Ectodermal cell (in vitro differentiated cells): ENCODE results near the gene LIPA.

Experiments
- H3K27ac ChIP-seq: 2 replicates; pipeline ENCODE4 v1.7.0; 2013; ENCODE audit warnings: mild to moderate bottlenecking, low read depth, low read length; ENCODE audit not compliant: insufficient read depth, poor library complexity, severe bottlenecking
- H3K27me3 ChIP-seq: 2 replicates; pipeline ENCODE4 v1.7.0; 2013; ENCODE audit warnings: mild to moderate bottlenecking, low read length; ENCODE audit not compliant: insufficient read depth, control insufficient read depth, poor library complexity, severe bottlenecking
- H3K36me3 ChIP-seq: one replicate; pipeline ENCODE4 v1.7.0; 2013; ENCODE audit warnings: low read length; ENCODE audit not compliant: control insufficient read depth, insufficient read depth
- H3K4me1 ChIP-seq: one replicate; pipeline ENCODE4 v1.7.0; 2013; ENCODE audit warnings: low read length; ENCODE audit not compliant: control insufficient read depth, insufficient read depth
- H3K4me3 ChIP-seq: 2 replicates; pipeline ENCODE4 v1.7.0; 2013; ENCODE audit warnings: low read depth, low read length, control low read depth; ENCODE audit not compliant: insufficient read depth
- H3K9me3 ChIP-seq: 2 replicates; pipeline ENCODE4 v1.7.0; 2013; ENCODE audit warnings: mild to moderate bottlenecking, low read length, moderate library complexity; ENCODE audit not compliant: control insufficient read depth
- WGBS, 2 experiments: methylation state at CpG; one replicate each; pipeline ENCODE4 v1.1.7; 2013; ENCODE audit warnings: missing lambda C conversion rate in 2 of 2; 5-methylcytosine and 5-hydroxymethylcytosine counted together

The LIPA gene

DNA sequence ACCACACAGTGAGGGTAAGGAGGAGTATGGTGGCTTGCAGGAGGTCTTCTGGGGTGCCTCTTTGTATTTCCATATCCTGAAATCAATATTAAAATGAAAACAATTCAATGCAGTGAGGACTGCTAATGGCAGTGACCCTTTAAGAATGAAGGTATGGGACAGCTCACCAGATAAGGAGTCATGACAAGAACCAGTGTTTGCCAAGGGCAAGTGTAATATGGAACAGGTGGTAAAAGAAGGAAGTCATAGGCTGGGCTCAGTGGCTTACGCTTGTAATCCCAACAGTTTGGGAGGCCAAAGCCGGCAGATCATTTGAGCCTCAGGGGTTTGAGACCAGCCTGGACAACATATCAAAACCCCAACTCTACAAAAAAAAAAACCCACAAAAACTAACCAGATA, 20.0 kb upstream of the LIPA start:
- H3K4me1 ChIP-seq = no peaks in the 10 kb centered on the region
- WGBS, 2 experiments = 90 to 92% methylated on average over 2 of the region's 2 CpGs
- H3K27me3 ChIP-seq = no peaks in the 10 kb centered on the region
- no peak overlapping the region for H3K4me3 ChIP-seq
- no peaks in the 10 kb centered on the region for H3K36me3 ChIP-seq
- no peaks in the 10 kb centered on the region for H3K9me3 ChIP-seq
- H3K27ac ChIP-seq = no peak overlapping the region

- Histone ChIP-seq H3K9me3 (no peaks in the 10 kb centered on the region), H3K27me3 (no peaks in the 10 kb centered on the region), H3K27ac (no peak overlapping the region), H3K4me3 (no peak overlapping the region), H3K4me1 (no peaks in the 10 kb centered on the region), H3K36me3 (no peaks in the 10 kb centered on the region)
Observed at GRCh38 chr10:89270153-89270483, 18.5 kb upstream of the LIPA start.

GRCh38 chr10:89269433-89270152, 18.0 kb upstream of the LIPA start:
- WGBS, 2 experiments = 100% methylated on average over 1 of the region's 3 CpGs; no CpG with 5 or more reads in 1 of the 2 experiments
- Histone ChIP-seq H3K27me3 (no peaks in the 10 kb centered on the region), H3K4me1 (no peaks in the 10 kb centered on the region), H3K4me3 (no peak overlapping the region), H3K9me3 (no peaks in the 10 kb centered on the region), H3K27ac (no peak overlapping the region), H3K36me3 (no peaks in the 10 kb centered on the region)

DNA sequence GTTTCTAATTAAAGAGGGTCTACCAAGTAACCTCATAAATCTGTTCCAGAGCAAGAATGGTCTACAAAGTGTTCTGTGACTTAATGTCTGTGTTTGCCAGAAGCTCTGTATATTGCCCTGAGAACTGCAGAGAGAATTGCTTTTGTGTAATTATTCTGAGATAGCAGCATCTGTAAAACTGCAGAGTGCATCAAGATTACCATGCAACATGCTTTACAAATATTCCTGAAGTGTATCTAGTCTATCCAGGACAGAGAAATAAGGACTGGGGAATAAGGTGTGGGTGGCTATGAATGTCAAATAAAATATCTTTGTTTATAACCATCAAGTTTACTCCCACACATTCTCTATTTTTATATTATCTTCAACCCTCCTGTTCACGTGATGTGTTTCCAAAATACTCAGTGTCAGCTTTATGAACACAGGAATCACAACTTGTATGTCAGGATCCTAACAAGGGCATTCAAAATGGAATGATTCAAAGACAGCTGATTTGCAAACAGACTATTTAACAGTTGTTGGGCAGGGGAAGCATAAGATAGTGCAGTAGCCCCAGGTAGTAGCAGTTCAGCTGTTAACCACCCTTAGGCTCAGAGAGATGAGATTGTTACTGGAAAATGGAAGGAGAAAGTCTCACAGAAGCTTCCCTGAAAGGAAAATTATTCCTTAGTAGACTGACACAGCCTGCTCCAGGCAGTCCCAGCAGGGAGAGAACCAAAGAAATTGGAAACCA, 15.3 kb upstream of the LIPA start:
- Histone ChIP-seq H3K4me1 (no peaks in the 10 kb centered on the region), H3K27ac (no peak overlapping the region), H3K27me3 (no peaks in the 10 kb centered on the region), H3K4me3 (no peak overlapping the region), H3K36me3 (no peaks in the 10 kb centered on the region), H3K9me3 (no peaks in the 10 kb centered on the region)
- 86 to 92% methylated on average over 1 of the region's 1 CpG for WGBS, 2 experiments

- Histone ChIP-seq H3K27ac (no peak overlapping the region), H3K9me3 (no peaks in the 10 kb centered on the region), H3K4me3 (no peak overlapping the region), H3K36me3 (no peaks in the 10 kb centered on the region), H3K4me1 (no peaks in the 10 kb centered on the region), H3K27me3 (no peaks in the 10 kb centered on the region)
- WGBS, 2 experiments = 95% methylated on average over 1 of the region's 1 CpG
Observed at GRCh38 chr10:89263531-89263930, 12.0 kb upstream of the LIPA start.

- Histone ChIP-seq H3K9me3 (no peaks in the 10 kb centered on the region), H3K4me3 (no peak overlapping the region), H3K36me3 (no peaks in the 10 kb centered on the region), H3K4me1 (no peaks in the 10 kb centered on the region), H3K27me3 (no peaks in the 10 kb centered on the region), H3K27ac (no peak overlapping the region)
- WGBS, 2 experiments = 91 to 95% methylated on average over 1 of the region's 1 CpG
Observed at GRCh38 chr10:89263091-89263490, 11.5 kb upstream of the LIPA start.

GRCh38 chr10:89262086-89263051, 10.8 kb upstream of the LIPA start:
- no peaks in the 10 kb centered on the region for H3K36me3 ChIP-seq
- no peaks in the 10 kb centered on the region for H3K9me3 ChIP-seq
- 94 to 96% methylated on average over 4 to 5 of the region's 5 CpGs for WGBS, 2 experiments
- H3K27ac ChIP-seq = peak overlapping the region; percentile 12
- no peaks in the 10 kb centered on the region for H3K27me3 ChIP-seq
- H3K4me1 ChIP-seq = no peaks in the 10 kb centered on the region
- no peak overlapping the region for H3K4me3 ChIP-seq

- WGBS, 2 experiments = no CpG with 5 or more reads among the region's 1 CpG
- no peaks in the 10 kb centered on the region for H3K36me3 ChIP-seq
- H3K4me3 ChIP-seq = no peak overlapping the region
- no peaks in the 10 kb centered on the region for H3K9me3 ChIP-seq
- no peaks in the 10 kb centered on the region for H3K4me1 ChIP-seq
- H3K27me3 ChIP-seq = no peaks in the 10 kb centered on the region
- no peak overlapping the region for H3K27ac ChIP-seq
Observed at GRCh38 chr10:89258881-89259280, 7.3 kb upstream of the LIPA start.

GRCh38 chr10:89257581-89257980, 6.0 kb upstream of the LIPA start:
- no peaks in the 10 kb centered on the region for H3K27me3 ChIP-seq
- H3K4me3 ChIP-seq = no peak overlapping the region
- H3K27ac ChIP-seq = no peak overlapping the region
- no peaks in the 10 kb centered on the region for H3K4me1 ChIP-seq
- H3K36me3 ChIP-seq = no peaks in the 10 kb centered on the region
- no peaks in the 10 kb centered on the region for H3K9me3 ChIP-seq
- 60 to 83% methylated on average over 2 of the region's 2 CpGs for WGBS, 2 experiments

GRCh38 chr10:89256962-89257361, 5.4 kb upstream of the LIPA start:
- no peaks in the 10 kb centered on the region for H3K36me3 ChIP-seq
- no peak overlapping the region for H3K4me3 ChIP-seq
- H3K4me1 ChIP-seq = no peaks in the 10 kb centered on the region
- 89 to 94% methylated on average over 1 of the region's 1 CpG for WGBS, 2 experiments
- no peaks in the 10 kb centered on the region for H3K27me3 ChIP-seq
- H3K27ac ChIP-seq = no peak overlapping the region
- H3K9me3 ChIP-seq = no peaks in the 10 kb centered on the region
